Activated T-cell treated with anti-CD3 and anti-CD28 coated beads, Interleukin-2, amount 50 U/mL, for 1 hour (primary cell): Measurements from ENCODE around the gene DENND1A.

Experiments
- DNase-seq: peaks from one replicate; pipeline ENCODE4 v3.0.0-alpha.2; 2020

Gene DENND1A

DNA sequence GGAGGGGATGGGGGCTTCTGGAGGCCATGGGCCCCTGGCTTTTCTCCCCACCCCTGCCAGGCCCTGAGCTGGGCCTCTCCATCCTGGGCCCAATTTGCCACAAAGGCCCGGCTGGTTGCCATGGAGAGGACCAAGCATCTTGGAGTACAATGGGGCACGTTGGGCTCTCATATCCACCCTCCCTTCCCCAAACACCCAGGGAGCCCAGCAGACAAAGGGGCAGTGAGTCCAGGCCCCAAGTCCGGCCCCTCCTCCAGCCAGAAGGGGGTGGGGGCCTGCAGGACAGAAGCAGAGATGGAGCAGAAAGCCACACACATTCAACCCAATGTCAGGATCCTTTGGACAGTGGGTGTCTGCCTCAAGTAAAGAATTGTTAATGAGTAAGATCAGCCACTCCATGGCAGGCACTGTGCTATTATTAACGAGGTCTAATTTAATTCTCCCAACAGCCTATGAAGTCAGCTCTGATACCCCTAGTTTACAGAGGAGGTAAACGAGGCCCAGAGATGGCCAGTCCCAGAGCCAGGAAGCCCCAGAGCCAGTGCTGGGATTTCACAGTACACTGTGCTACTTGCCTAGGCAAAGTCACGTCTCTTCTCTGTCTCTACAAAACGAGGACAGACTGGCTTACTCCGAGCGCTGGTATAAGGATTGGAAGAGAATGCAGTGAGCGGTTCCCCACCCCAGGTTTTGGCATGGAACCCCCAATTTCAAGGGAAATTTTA is 571.6 kb downstream of the DENND1A start:
- DNase-seq: no peak

DNA sequence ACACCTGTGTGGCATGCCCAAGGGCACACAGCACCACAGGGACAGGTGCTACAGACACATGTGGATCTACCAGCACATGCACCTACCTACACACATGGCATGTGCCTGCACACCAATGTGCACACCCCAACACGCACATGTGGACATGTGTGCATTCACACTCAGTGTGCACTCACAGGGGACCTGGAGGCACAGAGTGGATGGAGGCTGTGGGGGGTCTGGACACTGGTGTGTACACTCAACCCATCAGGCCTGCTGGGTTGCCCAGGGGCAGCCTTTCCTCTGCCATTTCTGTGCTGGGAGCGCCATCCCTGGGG is 572.2 kb downstream of the DENND1A start:
- DNase-seq: no peak

DNA sequence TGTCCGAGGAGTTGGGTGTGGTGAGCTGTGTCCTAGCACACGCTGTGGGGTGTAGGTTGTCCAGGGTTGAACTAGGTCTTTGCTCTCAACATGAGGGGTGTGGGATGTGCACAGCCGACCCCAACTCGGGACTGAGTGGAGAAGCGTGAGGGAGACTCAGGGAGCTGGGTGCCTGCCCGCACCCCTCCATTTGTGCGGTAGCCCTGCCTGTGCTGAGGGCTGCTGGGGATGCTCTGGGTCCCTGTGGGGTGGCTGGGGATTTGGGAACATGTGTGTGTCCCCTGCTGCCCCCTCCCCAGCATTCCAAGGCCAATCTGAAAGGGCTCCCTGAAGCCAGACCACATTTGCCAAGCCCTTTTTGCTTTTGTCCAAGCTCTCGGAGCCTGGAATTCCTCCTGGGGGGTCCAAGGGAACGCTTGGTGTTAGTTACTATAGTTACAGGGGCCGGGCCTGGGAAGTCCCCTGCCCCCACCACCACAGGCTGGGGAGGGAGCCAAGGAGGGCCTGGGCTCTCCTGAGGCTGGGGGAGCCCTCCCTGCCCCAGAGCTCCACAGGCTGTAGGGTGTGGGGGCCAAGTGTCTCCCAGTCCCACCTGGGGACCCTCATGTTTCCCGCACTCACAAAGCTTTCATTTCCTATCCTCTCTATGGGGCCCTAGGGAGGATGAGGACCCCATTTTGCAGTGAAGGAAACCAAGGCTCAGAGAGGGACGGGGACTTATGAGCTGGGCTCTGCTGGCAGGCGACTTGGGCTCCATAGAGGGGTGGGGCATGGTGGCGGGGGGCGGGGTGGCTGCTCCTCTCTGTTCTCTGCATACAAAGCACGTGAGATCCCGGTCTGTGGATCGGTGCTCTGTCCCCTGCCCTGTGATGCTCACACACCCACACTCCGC is 572.8 kb downstream of the DENND1A start:
- no peak for DNase-seq

DNA sequence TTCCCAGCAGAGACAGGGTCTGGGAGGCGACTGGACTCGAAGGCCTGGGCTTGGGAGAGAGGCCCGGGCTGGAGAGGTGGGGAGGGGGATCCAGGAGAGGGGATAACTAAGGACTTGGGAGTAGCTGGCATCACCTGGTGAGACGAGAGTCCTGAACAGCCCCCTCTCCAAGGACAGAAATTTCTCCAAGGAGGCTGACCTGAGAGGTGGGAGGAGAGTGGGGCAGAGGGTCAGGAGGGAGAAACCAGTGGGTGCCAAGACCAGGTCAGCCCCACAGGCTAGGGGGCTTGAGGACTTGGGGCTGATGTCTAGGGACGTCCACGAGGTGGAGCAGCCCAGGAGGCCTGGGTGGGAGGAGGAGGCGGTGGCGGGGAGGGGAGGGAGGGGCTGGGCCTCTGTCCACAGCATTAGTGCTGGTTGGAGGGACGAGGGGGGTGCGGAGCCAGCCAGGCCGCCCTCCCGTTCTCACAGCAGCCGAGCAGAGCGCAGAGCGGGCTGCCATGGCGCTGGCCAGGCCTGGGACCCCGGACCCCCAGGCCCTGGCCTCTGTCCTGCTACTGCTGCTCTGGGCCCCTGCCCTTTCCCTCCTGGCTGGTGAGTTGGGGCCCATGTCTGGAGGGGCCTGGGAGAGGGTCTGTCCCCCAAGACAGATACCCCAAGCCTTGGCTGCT is 574.0 kb downstream of the DENND1A start, which contains the start of gene CRB2:
TSS of gene CRB2 (plus strand) at position 437 of the 671 bp plus-strand sequence. CDS start at position 501, 64 bp downstream.
- no peak for DNase-seq

DNA sequence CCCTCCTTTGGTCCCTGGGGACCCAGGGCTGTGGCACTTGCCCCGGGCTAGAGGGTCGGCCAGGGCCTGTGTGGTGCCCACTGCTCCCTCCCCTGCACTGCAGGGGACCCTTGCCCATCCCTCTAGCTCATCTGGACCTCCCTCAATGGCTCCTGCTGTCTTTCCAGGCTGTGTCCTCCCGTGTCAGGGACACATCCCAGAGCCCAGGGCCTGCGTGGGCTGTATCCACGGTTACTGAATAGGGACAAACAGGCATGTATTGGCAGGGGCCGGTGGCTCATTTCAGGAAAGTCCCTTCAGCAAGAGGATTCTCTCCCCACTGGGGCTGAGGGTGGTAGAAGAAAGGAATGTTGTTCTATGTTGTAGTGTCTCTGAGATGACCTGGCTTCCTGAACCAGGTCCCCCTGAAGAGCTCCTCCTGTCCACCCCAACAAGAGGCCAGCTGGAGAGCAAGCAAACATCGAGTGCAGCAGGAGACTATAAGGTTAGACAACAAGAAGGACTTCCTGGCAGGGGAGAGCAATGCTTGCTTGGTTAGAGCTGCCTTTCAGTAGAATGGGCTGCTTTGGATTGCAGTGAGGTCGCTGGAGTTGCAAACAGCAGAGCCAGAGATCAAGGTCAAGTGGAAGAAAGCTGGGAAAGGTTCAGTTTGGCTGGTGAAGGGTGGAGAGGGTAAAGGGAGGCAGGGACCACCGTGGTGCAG is 575.0 kb downstream of the DENND1A start:
- no peak for DNase-seq

DNA sequence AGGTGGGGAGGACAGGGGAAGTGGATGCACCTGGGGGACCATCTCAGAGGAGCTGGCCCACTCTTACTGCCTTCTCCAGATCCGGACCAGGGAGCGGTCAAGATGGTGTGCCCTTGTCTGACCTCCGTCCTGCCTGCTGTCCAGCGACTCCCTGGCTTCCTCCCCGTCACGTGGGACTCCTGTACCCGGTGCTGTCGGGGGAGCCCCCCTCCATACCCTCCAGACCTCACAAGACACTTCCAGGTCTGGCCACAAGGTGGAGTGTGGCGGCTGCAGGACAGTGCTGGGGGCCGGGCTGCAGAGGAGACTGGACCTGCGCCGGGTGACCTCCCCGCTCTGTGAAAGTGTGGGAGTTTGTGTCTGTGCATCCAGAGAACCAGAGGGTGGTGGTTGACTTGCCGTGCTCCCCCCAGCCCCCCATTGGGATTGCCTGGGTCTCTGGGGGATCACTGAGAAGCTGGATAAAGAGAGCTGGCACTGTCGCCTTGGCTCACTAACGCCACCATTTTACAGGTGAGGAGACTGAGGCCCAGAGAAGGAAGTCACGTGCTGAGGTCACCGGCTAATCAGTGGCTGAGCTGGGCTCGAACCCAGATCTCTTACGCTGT is 575.8 kb downstream of the DENND1A start:
- DNase-seq: peak; percentile 64

DNA sequence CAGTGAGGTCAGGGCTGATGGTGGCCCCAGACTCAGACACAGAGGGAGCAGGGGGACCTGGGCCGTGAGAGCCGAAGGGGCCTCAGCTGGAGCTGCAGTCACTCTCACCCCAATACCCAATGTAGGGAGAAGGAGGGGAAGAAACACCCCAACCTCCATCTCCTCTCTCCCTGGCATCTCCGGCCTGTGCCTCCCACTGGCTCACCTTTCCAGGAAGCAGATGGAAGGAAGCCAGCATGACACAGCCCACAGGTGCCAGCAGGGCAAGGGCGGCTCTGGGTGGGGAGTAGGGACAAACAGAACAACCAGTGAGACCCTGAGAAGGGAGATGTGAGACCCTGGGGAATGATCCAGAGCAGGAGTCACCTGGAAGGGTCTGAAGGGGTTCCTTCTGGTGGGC is 576.9 kb downstream of the DENND1A start:
- DNase-seq: no peak

DNA sequence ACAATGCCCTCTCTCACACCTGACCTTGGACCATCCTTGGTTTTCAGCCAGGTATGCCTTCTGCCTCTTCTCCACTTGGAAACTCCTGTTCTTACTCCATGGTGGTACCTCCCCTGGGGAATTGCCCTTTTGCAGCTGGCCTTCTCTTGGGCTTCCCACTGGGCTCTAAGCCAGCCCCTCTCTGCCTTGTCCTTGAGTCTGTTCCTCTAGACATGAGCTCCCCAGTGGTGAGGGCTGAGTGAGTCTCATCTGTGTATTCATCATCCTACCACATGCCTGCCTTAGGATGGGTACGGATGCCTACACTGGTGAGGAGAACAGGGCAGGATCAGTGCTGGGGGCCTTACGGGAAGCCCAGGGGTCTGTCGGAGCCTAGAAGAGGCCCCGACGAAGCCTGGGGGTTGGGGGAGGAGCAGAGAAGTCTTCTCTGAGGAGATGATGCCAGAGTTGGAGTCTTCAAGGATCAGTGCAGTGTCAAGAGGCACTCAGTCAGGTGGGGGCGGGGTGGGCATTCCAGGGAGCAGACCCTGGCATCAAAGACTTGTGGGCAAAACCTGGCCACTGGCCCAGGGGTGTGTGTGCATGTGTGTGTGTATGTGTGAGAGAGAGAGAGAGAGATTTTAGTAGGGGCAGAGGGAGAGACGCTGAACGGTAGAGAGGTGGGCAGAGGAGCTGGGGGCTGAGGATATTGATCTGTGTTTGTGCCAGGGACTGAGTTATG is 579.2 kb downstream of the DENND1A start:
- DNase-seq: no peak

DNA sequence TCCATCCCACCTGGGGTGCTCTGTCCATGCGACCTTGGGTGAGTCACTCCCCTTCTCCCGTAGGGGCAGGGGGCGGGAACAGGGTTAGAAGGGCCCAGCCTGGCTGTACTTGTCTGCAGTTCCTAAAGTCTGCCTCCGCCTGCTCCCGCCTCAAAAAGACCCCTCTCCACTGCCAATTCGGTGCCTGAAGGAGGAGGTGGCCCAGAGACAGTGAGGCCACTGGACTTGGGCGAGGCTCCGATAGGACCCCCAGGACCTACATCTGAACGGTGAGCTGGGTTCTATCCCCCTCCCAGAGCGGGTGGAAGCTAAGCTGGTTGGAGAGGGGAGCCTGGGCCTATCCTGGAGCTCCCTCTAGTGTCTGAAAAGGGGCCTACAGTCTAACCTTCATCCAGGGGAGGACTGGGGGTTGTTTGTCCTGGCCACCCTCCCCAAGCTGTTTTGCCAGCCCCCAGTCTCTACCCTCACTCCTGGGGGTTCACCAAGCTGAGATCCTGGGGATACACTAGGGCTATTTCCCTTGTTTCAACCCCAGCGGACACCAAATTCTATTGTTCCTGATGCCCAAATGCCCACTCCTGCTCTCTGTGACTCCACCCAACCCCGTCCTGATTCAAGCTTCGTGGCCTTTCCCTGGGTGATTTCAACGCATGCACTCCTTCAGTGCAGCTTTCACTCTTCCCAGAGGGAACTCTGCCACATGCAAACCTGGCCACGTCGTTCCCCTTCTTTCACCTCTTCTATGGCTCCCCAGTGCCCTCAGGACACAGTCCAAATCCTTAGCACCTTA is 580.0 kb downstream of the DENND1A start:
- peak; percentile 63 for DNase-seq

DNA sequence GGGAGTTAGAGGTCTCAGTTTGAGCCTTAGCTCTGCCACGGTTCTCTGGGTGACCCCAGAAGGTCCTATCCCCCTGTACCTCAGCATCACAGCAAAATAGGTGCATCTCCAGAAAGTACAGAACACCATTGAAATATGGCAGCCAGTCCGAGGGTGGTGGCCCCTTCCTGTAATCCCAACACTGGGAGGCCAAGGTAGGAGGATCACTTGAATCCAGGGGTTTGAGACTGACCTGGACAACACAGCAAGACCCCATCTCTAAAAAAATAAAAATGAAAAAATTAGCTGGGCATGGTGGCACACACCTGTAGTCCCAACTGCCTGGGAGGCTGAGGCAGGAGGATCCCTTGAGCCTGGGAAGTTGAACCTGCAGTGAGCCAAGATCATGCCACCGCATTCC is 580.9 kb downstream of the DENND1A start:
- DNase-seq: no peak

DNA sequence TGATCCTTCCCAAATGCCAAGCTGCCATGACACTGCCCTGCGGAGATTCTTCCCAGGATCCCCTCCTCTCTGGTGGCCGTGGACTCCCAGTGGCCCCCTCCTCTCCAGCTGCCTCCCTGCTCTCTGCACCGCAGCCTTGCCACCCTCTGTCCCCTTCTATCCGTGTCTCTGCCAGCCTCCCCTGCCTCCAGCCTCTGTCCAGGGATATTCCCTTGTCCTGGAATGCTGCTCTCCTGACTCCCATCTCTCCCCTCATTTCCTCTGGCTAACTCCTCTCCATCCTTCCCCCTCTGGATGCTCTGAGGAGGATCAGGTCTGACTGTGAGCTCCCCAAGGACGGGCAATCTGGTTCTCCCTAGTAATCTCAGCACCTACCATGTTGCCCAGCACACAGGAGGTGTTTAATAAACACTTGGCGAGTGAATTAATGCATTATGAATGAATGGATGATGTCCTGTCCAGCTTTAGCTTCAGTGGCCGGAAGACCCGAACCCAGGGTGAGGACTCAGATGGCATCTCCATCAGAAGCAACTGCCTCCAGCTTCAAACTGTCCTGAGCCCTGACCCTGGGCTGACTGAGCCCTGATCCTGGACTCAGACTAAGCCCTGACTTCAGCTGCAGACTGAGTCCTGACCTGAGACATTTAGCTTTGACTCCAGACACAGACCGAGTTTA is 581.5 kb downstream of the DENND1A start:
- no peak for DNase-seq

DNA sequence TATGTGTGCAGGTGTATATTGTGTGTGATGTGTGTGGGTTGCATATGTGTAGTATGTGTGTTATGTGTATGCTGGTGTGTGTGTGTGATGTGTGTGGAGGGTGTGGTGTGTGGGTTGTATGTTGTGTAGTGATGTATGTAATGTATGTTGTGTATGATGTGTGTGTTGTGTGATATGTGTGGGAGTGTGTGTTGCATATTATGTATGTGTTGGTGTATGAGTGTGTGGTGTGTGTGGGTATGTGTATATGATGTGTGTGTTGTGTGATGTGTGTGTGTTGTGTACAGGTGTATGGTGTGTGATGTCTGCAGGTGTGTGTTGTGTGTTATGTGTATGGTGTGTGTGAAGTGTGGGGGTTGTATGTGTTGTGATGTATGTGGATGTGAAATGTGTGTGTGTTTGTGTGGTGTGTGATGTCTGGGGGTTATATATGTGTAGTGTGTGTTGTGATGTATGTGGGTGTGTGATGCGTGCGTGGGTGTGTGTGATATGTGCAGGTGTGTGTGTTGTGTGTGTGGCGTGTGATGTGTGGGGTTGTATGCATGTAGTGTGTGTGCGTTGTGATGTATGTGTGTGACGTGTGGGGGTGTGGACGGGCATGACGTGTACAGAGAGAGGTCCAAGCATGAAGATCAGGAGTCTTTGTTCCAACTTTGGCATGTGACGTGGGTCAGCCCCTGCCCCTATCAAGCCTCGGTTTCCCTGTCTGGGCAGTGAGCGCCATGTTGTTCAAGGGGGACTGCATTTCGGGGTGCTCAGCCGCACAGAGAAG is 582.5 kb downstream of the DENND1A start:
- DNase-seq: no peak

DNA sequence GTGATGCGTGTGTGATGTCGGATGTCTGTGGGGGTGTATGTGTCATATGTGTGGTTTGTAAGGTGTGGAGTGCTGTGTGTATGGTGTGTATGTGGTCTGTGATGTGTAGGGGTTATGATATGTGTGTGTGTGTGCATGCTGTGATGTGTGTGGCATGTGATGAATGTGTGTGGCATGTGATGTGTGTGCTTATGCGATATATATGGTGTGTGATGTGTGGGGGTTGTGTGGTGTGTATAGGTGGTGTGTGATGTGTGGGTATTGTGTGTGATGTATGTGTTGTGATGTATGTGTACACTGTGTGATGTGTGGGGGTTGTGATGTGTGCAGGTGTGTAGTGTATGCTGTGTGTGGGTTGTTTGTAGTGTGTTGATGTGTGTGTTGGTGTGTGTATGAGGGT is 583.1 kb downstream of the DENND1A start:
- DNase-seq: no peak

DNA sequence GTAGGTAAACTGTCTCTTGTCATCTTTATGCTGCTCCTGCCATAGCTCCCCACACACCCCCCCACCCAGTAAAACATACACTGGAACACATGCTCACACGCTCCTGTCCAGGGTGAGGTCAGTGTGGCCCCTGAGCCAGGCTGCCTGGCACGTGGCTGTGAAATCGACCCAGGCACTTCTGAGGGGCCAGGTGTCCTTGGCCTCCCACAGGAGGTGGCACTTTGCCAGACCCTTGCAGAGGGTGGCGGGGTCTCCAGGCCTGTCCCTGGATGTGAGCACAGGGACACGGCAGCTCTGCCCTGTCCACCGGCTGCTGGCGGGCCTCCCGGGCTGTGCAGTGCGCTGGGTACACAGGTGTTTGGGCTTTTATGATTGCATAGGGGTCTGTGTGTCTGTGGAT is 583.9 kb downstream of the DENND1A start:
- no peak for DNase-seq

DNA sequence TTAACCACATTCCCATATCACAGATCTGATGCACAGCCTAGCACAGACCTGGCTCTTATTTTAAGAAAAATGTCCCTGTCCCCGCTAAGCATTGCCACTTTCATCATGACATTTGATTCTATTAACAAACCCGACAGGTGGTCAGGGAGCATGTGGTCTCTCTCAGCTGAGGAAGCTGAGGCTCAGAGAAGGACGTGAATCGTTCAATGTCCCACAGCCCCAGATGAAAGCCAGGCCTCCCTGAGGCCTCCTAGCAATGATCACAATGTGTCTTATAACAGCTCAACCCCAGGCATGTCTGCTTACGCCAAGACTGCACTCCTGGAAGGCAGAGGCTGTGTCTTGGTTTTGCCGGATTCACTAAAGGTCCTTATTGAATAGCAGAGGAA is 584.4 kb downstream of the DENND1A start:
- DNase-seq: no peak

DNA sequence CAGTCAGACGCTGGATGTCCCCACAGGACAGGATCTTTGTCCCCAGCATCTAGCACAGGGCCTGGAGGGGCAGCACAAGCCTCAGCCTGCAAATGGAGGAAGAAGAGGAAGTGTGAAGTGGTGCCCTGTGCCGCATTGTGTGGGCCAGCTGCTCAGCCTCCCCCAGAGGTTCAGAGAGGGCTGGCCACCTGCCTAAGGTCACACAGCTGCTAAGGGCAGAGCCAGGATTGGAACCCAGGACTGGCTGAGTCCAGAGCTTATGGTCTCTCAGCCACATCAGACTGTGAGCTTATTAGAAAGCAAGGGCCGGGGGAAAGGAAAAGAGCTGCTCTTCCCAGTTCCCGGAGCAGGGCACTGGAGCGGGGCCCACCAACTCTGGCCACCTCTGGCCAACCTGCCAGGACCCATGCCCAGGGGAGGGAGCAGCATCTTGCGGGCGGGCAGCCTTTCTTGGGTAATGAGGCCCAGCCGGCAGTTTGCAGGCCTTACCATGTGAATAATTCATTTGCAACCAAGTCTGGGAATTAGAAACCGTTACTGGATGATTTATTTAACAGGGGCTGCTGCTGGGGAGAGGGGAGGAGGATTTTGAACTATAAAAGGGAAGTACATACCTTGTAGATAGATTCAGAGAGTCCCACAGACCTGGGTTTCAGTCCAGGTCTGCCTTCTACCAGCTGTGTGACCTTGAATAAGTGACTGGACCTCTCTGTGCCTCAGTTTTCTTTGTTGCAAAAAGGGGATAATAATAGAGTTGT is 585.6 kb downstream of the DENND1A start:
- no peak for DNase-seq

DNA sequence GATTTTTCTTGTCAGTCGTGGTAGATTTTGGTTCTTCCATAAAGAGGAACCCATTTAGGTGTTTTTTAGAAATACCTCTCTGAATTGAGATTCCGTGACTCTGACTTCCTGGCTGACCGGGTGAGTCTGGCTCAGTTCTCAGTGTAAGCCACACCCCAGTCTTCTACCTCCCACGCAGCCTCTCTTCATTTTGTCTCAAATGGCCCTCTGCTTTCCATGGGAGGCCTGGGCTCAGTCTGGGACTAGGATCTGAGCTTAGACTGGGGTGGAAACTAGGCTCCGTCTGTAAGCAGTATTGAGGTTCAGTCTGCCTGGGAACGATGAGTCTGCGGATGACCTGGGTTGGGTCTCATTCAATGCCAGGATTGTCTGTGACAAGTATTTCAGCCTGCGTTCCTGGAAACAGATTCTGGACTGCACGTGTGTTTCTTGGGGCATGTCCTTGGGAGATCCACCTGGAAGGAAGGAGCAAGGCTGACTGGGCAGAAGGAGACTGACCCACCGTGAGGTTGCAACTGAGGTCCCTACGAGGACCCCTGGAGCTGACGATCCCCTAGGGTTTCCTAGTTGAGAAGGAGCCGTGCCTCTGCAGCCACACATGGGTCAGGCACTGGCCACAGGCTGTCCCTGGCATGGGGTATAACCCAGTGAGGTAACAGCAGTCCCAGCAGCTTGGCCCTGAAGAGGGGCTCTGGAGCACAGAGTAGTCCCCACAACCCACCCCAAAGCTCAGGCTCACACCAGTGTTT is 586.3 kb downstream of the DENND1A start:
- no peak for DNase-seq

DNA sequence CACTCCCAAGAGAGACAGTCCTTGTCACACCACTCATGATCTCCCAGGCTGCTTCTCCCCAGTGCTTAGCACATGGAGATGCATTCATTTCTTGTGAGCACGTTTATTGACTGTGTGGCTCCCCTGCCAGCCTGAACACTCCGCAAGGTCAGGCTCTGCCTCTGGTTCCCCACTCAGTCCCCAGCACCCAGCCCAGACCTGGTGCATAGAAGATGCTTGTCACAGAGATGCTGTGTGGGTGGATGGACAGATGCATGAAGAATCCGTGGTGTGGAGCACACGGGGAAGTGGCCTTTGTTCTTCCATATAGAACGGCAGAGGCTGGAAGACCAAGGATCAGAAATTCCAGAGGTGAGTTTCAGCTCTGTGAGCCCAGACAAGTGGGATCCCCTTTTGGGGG is 587.7 kb downstream of the DENND1A start:
- no peak for DNase-seq
